K562 (cell line): ENCODE data around the gene ZNF488. TPM values are rescaled to one million over a fixed set of nuclear protein-coding genes. Genes with fewer than 3 reads are reported as not detected.

Experiments
- ATAC-seq: fragments of 200-7000 bp; cut with Tn5 transposase; 3 replicates; pipeline ENCODE4 v1.9.1; 2020; ENCODE audit warnings: moderate library complexity
- BruUV-seq: library from RNA; stranded (reverse); fragments of 400-500 nt; replicated peaks from 2 replicates; lab custom pipeline; 2021; lab: Mats Ljungman, UMichigan
- CTCF ChIA-PET: fragments of 300-600 bp; formaldehyde crosslinking; extraction: SDS; loops from one replicate; lab custom pipeline; 2021; ENCODE audit warnings: low intra/inter-chr PET ratio; lab: Yijun Ruan, JAX
- POLR2A ChIA-PET: fragments of 300-600, 350-650 bp; sonication (Branson Sonifier 250); formaldehyde crosslinking; extraction: SDS; loops from one replicate; lab custom pipeline; 2021; ENCODE audit warnings: antibody characterized with exemption, inconsistent platforms; lab: Yijun Ruan, JAX
- DNase-seq, 4 experiments: peaks; one replicate each; pipeline versions ENCODE4 v3.0.0 to v3.0.0-alpha.2; 2011 to 2018; ENCODE audit warnings: low spot score in 3 of 4, mixed read lengths in 3 of 4; ENCODE audit errors: extremely low read depth in 1 of 4
- FAIRE-seq: peaks from 2 replicates; lab custom pipeline; 2011; peaks lifted over from hg19 to GRCh38; lab: Jason Lieb, UNC
- H2AFZ ChIP-seq: 2 replicates; pipeline ENCODE4 v1.6.0; 2011; ENCODE audit warnings: low read depth, low read length, control low read depth, inconsistent platforms
- H3K27ac ChIP-seq: fragments of 200-600 bp; 3 replicates; pipeline ENCODE4 v1.8.0; 2011; ENCODE audit warnings: low read depth, mild to moderate bottlenecking, control low read depth, inconsistent platforms, low read length, moderate library complexity, mixed read lengths; ENCODE audit errors: extremely low read depth
- H3K27me3 ChIP-seq, 2 experiments: fragments of 300-600 bp in 1 of 2; 2 replicates in 1 of 2; 3 replicates in 1 of 2; pipeline versions ENCODE4 v1.6.0 to v1.8.0; 2011; ENCODE audit warnings: inconsistent platforms in 2 of 2, low read length in 2 of 2, mild to moderate bottlenecking in 1 of 2, mixed read lengths in 1 of 2, moderate library complexity in 1 of 2; ENCODE audit not compliant: control insufficient read depth in 2 of 2, insufficient read depth in 2 of 2
- H3K36me3 ChIP-seq: fragments of 300-600 bp; 3 replicates; pipeline ENCODE4 v1.8.0; 2011; ENCODE audit warnings: mild to moderate bottlenecking, low read length, inconsistent platforms; ENCODE audit not compliant: control insufficient read depth, insufficient read depth
- H3K4me1 ChIP-seq, 2 experiments: fragments of 200-600 bp in 1 of 2; replicated peaks in 1 of 2; 2 replicates in 1 of 2; 3 replicates in 1 of 2; pipeline versions ENCODE4 v1.5.1 to v1.8.0; 2011; ENCODE audit warnings: inconsistent platforms in 2 of 2, low read length in 2 of 2, mild to moderate bottlenecking in 1 of 2, mixed read lengths in 1 of 2, moderate library complexity in 1 of 2; ENCODE audit not compliant: control insufficient read depth in 2 of 2, insufficient read depth in 2 of 2
- H3K4me2 ChIP-seq: 2 replicates; pipeline ENCODE4 v1.6.1; 2011; ENCODE audit warnings: low read length, control low read depth, inconsistent platforms, mixed read lengths; ENCODE audit not compliant: insufficient read depth
- H3K4me3 ChIP-seq: fragments of 200-600 bp; sonication (generic), shearing (Covaris generic); 2 replicates; pipeline ENCODE4 v1.5.1; 2016; ENCODE audit warnings: control low read depth, inconsistent platforms
- H3K79me2 ChIP-seq: fragments of 200-600 bp; 3 replicates; pipeline ENCODE4 v1.8.0; 2011; ENCODE audit warnings: low read length, inconsistent platforms; ENCODE audit not compliant: control insufficient read depth, insufficient read depth
- H3K9ac ChIP-seq, 2 experiments: 2 replicates each; pipeline versions ENCODE4 v1.6.0 to v1.6.1; 2011; ENCODE audit warnings: low read depth in 2 of 2, low read length in 2 of 2, control low read depth in 1 of 2, inconsistent platforms in 1 of 2, mild to moderate bottlenecking in 1 of 2, mixed read lengths in 1 of 2; ENCODE audit not compliant: insufficient read depth in 1 of 2
- H3K9me1 ChIP-seq: one replicate; pipeline ENCODE4 v1.6.0; 2011; ENCODE audit warnings: inconsistent platforms, mild to moderate bottlenecking, low read length, moderate library complexity; ENCODE audit not compliant: control insufficient read depth, insufficient read depth
- H3K9me3 ChIP-seq: replicated peaks from 2 replicates; pipeline ENCODE4 v1.5.1; 2011; ENCODE audit warnings: low read depth, low read length, inconsistent platforms; ENCODE audit not compliant: control insufficient read depth, insufficient read depth
- H4K20me1 ChIP-seq: replicated peaks from 2 replicates; pipeline ENCODE4 v1.6.1; 2011; ENCODE audit warnings: low read length, inconsistent platforms, mixed read lengths; ENCODE audit not compliant: control insufficient read depth, insufficient read depth
- DIDO1 ChIP-seq: fragments of 450-650 bp; IDR thresholded peaks from 2 replicates; pipeline ENCODE4 v1.6.1; 2016; ENCODE audit warnings: low read depth, missing biosample characterization, missing genetic modification characterization
- HNRNPLL ChIP-seq: fragments of 200-400 bp; formaldehyde crosslinking; IDR thresholded peaks from 2 replicates; pipeline ENCODE4 v1.6.1; 2017; ENCODE audit warnings: low read length, low read depth, mild to moderate bottlenecking; ENCODE audit not compliant: poor library complexity, severe bottlenecking
- MCM3 ChIP-seq: fragments of 450-650 bp; IDR thresholded peaks from 2 replicates; pipeline ENCODE4 v1.6.1; 2016
- MTF1 ChIP-seq: fragments of 250-450 bp; sonication (Bioruptor Pico); IDR thresholded peaks from 2 replicates; pipeline ENCODE4 v1.9.0; 2021; ENCODE audit warnings: moderate library complexity, mild to moderate bottlenecking, inconsistent platforms, borderline replicate concordance
- NEUROD1 ChIP-seq: fragments of 150-350 bp; IDR thresholded peaks from 2 replicates; pipeline ENCODE4 v1.6.1; 2014; ENCODE audit warnings: borderline replicate concordance, low read length, low read depth; ENCODE audit not compliant: partially characterized antibody
- NFE2 ChIP-seq: IDR thresholded peaks from 2 replicates; pipeline ENCODE4 v1.6.1; 2014; ENCODE audit warnings: antibody characterized with exemption, low read depth
- RBM39 ChIP-seq: fragments of 200-400 bp; formaldehyde crosslinking; optimal IDR thresholded peaks from 2 replicates; pipeline ENCODE3; 2018; ENCODE audit warnings: low read depth, low read length
- SAFB2 ChIP-seq: fragments of 200-400 bp; formaldehyde crosslinking; IDR thresholded peaks from 2 replicates; pipeline ENCODE4 v1.6.1; 2018; ENCODE audit warnings: borderline replicate concordance, low read length, low read depth, moderate library complexity; ENCODE audit not compliant: severe bottlenecking
- SMC3 ChIP-seq: conservative IDR thresholded peaks from 2 replicates; pipeline ENCODE4 v1.6.1; 2011; ENCODE audit warnings: low read depth, low read length, improper control_type of control experiment; ENCODE audit not compliant: insufficient read depth
- SRSF1 ChIP-seq: fragments of 200-400 bp; formaldehyde crosslinking; IDR thresholded peaks from 2 replicates; pipeline ENCODE4 v1.6.1; 2017; ENCODE audit warnings: mild to moderate bottlenecking, low read depth, low read length, moderate library complexity
- YY1 ChIP-seq, 3 experiments: IDR thresholded peaks; 2 replicates each; pipeline ENCODE4 v1.6.1; 2011; ENCODE audit warnings: low read length in 2 of 3, mild to moderate bottlenecking in 2 of 3, moderate library complexity in 2 of 3, borderline replicate concordance in 1 of 3, control low read depth in 1 of 3, low read depth in 1 of 3; ENCODE audit not compliant: insufficient read depth in 3 of 3, insufficient replicate concordance in 2 of 3, control insufficient read depth in 1 of 3, insufficient read length in 1 of 3; ENCODE audit errors: extremely low read depth in 1 of 3
- ZNF217 ChIP-seq: sonication (generic); formaldehyde crosslinking; IDR thresholded peaks from 2 replicates; pipeline ENCODE4 v1.8.0; 2022; ENCODE audit warnings: mild to moderate bottlenecking, missing genetic modification reagents
- ZNF384 ChIP-seq: IDR thresholded peaks from 2 replicates; pipeline ENCODE4 v1.6.1; 2012; ENCODE audit warnings: low read depth, low read length, improper control_type of control experiment
- WGBS: fragments of 100-300 bp; shearing (Covaris generic); methylation state at CpG from one replicate; pipeline ENCODE4 v1.1.6; 2016; ENCODE audit warnings: low coverage, mixed read lengths; ENCODE audit not compliant: insufficient coverage; ENCODE audit errors: missing lambda C conversion rate; 5-methylcytosine and 5-hydroxymethylcytosine counted together
- in situ Hi-C: fragments of 300-500 bp; cut with MboI; formaldehyde crosslinking; loops from 4 replicates; pipeline ENCODE4 v1.15.0; 2018; ENCODE audit warnings: inconsistent platforms, mixed read lengths
- intact Hi-C: fragments of 100-400 bp; cut with micrococcal nuclease; formaldehyde crosslinking; loops from 2 replicates; pipeline ENCODE4 v1.14.2; 2022
- polyA plus RNA-seq, 8 experiments: library from polyadenylated mRNA; depleted of rRNA in 4 of 8; stranded (reverse) in 5 of 8; unstranded in 3 of 8; fragments of >200 nt; fragmentation: Nextera tagmentation in 2 of 8; fragmentation: Illumina TruSeq in 1 of 8; extraction: Ambion mirVana in 2 of 8; extraction: Trizol in 1 of 8; gene quantifications; 2 replicates each; pipeline versions ENCODE4 v1.2.1 to v1.2.3, GENCODE V29; 2011 to 2014; ENCODE audit warnings: inconsistent platforms in 1 of 8, missing spikeins in 1 of 8
- total RNA-seq, 7 experiments: library from RNA; depleted of rRNA in 6 of 7; stranded (reverse); fragments of >200 nt in 6 of 7; fragmentation: Illumina TruSeq in 2 of 7; extraction: Trizol in 2 of 7; gene quantifications; 2 replicates each; pipeline versions ENCODE4 v1.2.1 to v1.2.3, GENCODE V29; 2011 to 2021; ENCODE audit warnings: low replicate concordance in 1 of 7
- TF ChIP-seq, protein P1 (sequence below), 2 experiments: fragments of 450-650 bp in 1 of 2; sonication (generic) in 1 of 2; formaldehyde crosslinking in 1 of 2; IDR thresholded peaks; 2 replicates each; pipeline versions ENCODE4 v1.7.1 to v1.9.0; 2016 to 2022; ENCODE audit warnings: inconsistent platforms in 1 of 2, mild to moderate bottlenecking in 1 of 2, missing genetic modification reagents in 1 of 2

Gene ZNF488
- total and polyA plus RNA-seq, 9 of the 15 experiments (the other 6 are each of a cell fraction or from before 2014, with no cell fraction given) = 0.03 to 0.09 (median 0.05) TPM; not detected in 3

DNA sequence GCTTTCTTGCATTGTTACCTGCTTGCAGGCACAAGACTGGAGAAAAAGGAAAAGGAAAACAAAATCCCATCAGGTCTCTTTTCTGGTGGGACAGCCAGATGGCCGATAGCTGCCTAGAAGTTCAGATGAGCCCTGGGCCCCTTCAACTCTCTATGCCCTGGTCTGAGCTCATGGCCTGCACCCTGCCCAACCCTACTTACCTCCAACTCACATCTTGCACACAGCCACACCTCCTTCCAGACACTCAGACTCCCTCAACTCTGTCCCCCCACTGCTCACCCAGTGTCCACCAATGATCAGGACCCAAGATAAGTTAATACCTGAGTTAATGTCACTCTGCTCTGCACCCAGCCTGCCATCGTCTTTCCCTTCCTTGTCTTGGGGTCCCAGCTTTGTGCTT lies 25.0 kb downstream of the ZNF488 start:
- ChIA-PET CTCF (no interaction called here), POLR2A (no interaction called here)
- Histone ChIP-seq H3K9me3 (no peaks in the 10 kb centered on the region), H3K79me2 (no peaks in the 10 kb centered on the region), H3K4me2 (no peak overlapping the region), H3K9me1 (no peaks in the 10 kb centered on the region), H3K36me3 (no peaks in the 10 kb centered on the region), H3K27me3 (peaks cover 15 to 35% of the 10 kb centered on the region in 2 experiments), H3K4me3 (no peak overlapping the region), H3K4me1 (peaks cover 0 to 3% of the 10 kb centered on the region in 2 experiments; a peak in 1 of 5 replicates), H4K20me1 (peaks cover 7% of the 10 kb centered on the region; the same call in 1 of the 2 replicates), H3K9ac (no peak overlapping the region), H3K27ac (no peak overlapping the region), H2AFZ (no peak overlapping the region)
- FAIRE-seq (no peak), ATAC-seq (no peak), DNase-seq (no peak)
- in situ Hi-C loops = no loop called here
- intact Hi-C loops = no loop called here
- BruUV-seq = no TSS peak
- 0% methylated on average over 2 of the region's 2 CpGs for WGBS
- TF ChIP-seq NFE2 (no peak), ZNF384 (no peak), MCM3 (no peak), RBM39 (no peak), SMC3 (no peak), YY1 (IDR thresholded peaks at IDR 0.05; ENCODE audit: borderline replicate concordance in 1 of 3, control insufficient read depth in 1 of 3, extremely low read depth in 1 of 3, insufficient read depth in 3 of 3, insufficient read length in 1 of 3, insufficient replicate concordance in 2 of 3, low read depth in 1 of 3, low read length in 2 of 3) (no peak), SRSF1 (no peak), DIDO1 (tag) (no peak), ZNF217 (CRISPR knock-in tag) (no peak), MTF1 (CRISPR knock-in tag) (no peak), NEUROD1 (no peak), SAFB2 (no peak), HNRNPLL (no peak)
- TF ChIP-seq, protein P1, sequence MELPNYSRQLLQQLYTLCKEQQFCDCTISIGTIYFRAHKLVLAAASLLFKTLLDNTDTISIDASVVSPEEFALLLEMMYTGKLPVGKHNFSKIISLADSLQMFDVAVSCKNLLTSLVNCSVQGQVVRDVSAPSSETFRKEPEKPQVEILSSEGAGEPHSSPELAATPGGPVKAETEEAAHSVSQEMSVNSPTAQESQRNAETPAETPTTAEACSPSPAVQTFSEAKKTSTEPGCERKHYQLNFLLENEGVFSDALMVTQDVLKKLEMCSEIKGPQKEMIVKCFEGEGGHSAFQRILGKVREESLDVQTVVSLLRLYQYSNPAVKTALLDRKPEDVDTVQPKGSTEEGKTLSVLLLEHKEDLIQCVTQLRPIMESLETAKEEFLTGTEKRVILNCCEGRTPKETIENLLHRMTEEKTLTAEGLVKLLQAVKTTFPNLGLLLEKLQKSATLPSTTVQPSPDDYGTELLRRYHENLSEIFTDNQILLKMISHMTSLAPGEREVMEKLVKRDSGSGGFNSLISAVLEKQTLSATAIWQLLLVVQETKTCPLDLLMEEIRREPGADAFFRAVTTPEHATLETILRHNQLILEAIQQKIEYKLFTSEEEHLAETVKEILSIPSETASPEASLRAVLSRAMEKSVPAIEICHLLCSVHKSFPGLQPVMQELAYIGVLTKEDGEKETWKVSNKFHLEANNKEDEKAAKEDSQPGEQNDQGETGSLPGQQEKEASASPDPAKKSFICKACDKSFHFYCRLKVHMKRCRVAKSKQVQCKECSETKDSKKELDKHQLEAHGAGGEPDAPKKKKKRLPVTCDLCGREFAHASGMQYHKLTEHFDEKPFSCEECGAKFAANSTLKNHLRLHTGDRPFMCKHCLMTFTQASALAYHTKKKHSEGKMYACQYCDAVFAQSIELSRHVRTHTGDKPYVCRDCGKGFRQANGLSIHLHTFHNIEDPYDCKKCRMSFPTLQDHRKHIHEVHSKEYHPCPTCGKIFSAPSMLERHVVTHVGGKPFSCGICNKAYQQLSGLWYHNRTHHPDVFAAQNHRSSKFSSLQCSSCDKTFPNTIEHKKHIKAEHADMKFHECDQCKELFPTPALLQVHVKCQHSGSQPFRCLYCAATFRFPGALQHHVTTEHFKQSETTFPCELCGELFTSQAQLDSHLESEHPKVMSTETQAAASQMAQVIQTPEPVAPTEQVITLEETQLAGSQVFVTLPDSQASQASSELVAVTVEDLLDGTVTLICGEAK (IDR thresholded peaks at IDR 0.05) = no peak
- TF ChIP-seq, protein P1 (CRISPR knock-in tag; IDR thresholded peaks at IDR 0.05) = no peak
